ENCODE data around the gene EFCAB6. TPM values are rescaled to one million over a fixed set of nuclear protein-coding genes. Genes with fewer than 3 reads are reported as not detected.

The EFCAB6 gene
- total RNA-seq, 1 experiment from 2014 or later: 0.94 TPM

- no peak for TF ChIP-seq MLX (CRISPR knock-in tag; IDR thresholded peaks at IDR 0.05)
- TF ChIP-seq HMGA2 (CRISPR knock-in tag; IDR thresholded peaks at IDR 0.05): no peak
- TF ChIP-seq JAZF1 (CRISPR knock-in tag; IDR thresholded peaks at IDR 0.05): no peak
- TF ChIP-seq ZNF671 (CRISPR knock-in tag; IDR thresholded peaks at IDR 0.05): no peak
- TF ChIP-seq FOXJ3 (CRISPR knock-in tag; IDR thresholded peaks at IDR 0.05; ENCODE audit: borderline replicate concordance): no peak
- TF ChIP-seq TEAD1 (CRISPR knock-in tag; IDR thresholded peaks at IDR 0.05): no peak
- TF ChIP-seq ZSCAN18 (CRISPR knock-in tag; IDR thresholded peaks at IDR 0.05): no peak
- TF ChIP-seq SMAD4 (CRISPR knock-in tag; IDR thresholded peaks at IDR 0.05): no peak
- TF ChIP-seq FOXP4 (CRISPR knock-in tag; IDR thresholded peaks at IDR 0.05): no peak
- no peak for TF ChIP-seq PREB (CRISPR knock-in tag; IDR thresholded peaks at IDR 0.05; ENCODE audit: borderline replicate concordance)
- TF ChIP-seq SMAD3 (CRISPR knock-in tag; IDR thresholded peaks at IDR 0.05; ENCODE audit: borderline replicate concordance): no peak
- no peak for TF ChIP-seq ELF4 (CRISPR knock-in tag; IDR thresholded peaks at IDR 0.05; ENCODE audit: low read depth)
- TF ChIP-seq ZMAT4 (CRISPR knock-in tag; IDR thresholded peaks at IDR 0.05): no peak
Measured at GRCh38 chr22:43854121-43854785, 42.1 kb upstream of the EFCAB6 start (continued).

- DNase-seq (ENCODE audit: low spot score) (peak; percentile 42), ATAC-seq (peak; percentile 46)
- Mint-ChIP-seq H3K36me3 (peaks cover 18% of the 10 kb centered on the region), H3K4me3 (no peak overlapping the region), H3K27ac (no peak overlapping the region), H3K4me1 (peaks cover 29% of the 10 kb centered on the region), H3K9me3 (peaks cover 16% of the 10 kb centered on the region), H3K27me3 (ENCODE audit: low read depth) (peaks cover 3% of the 10 kb centered on the region; the same call in 1 of the 2 replicates)
- POLR2A ChIA-PET: interaction anchor here (0.6 kb wide), 1 partner anchor 14 kb away, joined by 8 read pairs; no protein-coding TSS in a partner anchor
- CTCF ChIA-PET: interaction anchor here (0.9 to 11.6 kb wide), 3 partner anchors 9 to 31 kb away, joined by 3 to 140 read pairs (median 4); partner anchors contain the start of gene SULT4A1
- TF ChIP-seq ZNF671 (CRISPR knock-in tag; IDR thresholded peaks at IDR 0.05) (no peak), USF2 (CRISPR knock-in tag; IDR thresholded peaks at IDR 0.05) (no peak), ZNF263 (CRISPR knock-in tag; IDR thresholded peaks at IDR 0.05; ENCODE audit: low read depth) (no peak), E2F5 (CRISPR knock-in tag; IDR thresholded peaks at IDR 0.05) (no peak), E2F1 (CRISPR knock-in tag; IDR thresholded peaks at IDR 0.05) (no peak), E2F4 (CRISPR knock-in tag; IDR thresholded peaks at IDR 0.05; ENCODE audit: borderline replicate concordance, low read depth) (no peak), GTF2I (CRISPR knock-in tag; conservative IDR thresholded peaks at IDR 0.05) (no peak), ZNF425 (CRISPR knock-in tag; conservative IDR thresholded peaks at IDR 0.05) (no peak), ATF1 (CRISPR knock-in tag; IDR thresholded peaks at IDR 0.05) (no peak), SP1 (CRISPR knock-in tag; conservative IDR thresholded peaks at IDR 0.05) (no peak), GABPB1 (CRISPR knock-in tag; IDR thresholded peaks at IDR 0.05) (no peak), ELF4 (CRISPR knock-in tag; IDR thresholded peaks at IDR 0.05; ENCODE audit: low read depth) (no peak)
Measured at GRCh38 chr22:43853328-43853931, 41.3 kb upstream of the EFCAB6 start.
